ENCODE measurements around the gene MACROD1.

MACROD1 gene

DNA sequence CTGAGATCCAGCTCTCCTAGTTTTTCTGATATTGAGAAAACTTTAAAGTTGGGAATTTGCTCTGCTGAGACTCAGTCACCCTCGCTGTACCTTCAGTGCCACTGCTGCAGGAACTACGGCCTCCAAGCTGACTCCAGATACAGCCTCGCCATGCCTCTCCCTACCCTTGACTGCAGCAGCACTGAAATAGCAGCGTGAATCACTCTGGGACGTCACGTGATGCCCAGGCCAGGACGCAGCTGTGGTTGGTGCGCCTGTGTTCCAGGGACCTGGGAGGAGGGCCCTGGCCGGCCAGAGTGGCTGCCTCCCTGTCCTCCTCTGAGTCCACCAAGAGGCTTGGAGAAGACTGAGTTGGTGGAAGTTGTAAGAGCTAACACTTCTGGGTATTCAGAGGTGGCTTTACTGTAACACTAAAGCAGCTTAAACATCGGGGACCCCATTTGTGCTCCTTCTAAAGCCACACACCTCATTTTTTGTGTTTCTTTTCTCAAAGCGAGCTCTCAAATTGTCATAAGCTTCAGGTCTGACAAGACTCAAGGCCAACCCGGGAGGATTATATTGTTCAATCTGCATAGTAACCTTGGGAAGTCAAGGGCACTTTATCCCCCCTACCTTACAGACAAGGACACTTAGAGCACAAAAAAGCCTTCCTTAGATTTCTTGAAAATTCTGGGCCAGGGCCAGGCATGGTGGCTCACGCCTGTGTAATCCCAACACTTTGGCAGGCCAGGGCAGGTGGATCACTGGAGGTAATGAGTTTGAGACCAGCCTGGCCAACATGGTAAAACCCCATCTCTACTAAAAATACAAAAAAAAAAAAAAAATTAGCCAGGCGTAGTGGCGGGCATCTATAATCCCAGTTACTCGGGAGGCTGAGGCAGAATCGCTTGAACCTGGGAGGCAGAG, 15.8 kb upstream of the MACROD1 start:
- H3K9ac ChIP-seq (ENCODE audit: low read depth, low read length), result peak overlapping the region; percentile 22
- no peaks in the 10 kb centered on the region for H3K9me3 ChIP-seq (replicated peaks; ENCODE audit: low read length)
- no peaks in the 10 kb centered on the region for H3K27me3 ChIP-seq (ENCODE audit: control insufficient read depth, insufficient read depth, low read length)
- peak overlapping the region; percentile 61 for H3K4me2 ChIP-seq (ENCODE audit: low read length)
- H3K4me1 ChIP-seq (ENCODE audit: control insufficient read depth, insufficient read depth, low read length), result peaks cover 30% of the 10 kb centered on the region
- no peak overlapping the region for H3K4me3 ChIP-seq (ENCODE audit: low read length)
- no peaks in the 10 kb centered on the region for H3K36me3 ChIP-seq (ENCODE audit: insufficient read depth, low read length)

DNA sequence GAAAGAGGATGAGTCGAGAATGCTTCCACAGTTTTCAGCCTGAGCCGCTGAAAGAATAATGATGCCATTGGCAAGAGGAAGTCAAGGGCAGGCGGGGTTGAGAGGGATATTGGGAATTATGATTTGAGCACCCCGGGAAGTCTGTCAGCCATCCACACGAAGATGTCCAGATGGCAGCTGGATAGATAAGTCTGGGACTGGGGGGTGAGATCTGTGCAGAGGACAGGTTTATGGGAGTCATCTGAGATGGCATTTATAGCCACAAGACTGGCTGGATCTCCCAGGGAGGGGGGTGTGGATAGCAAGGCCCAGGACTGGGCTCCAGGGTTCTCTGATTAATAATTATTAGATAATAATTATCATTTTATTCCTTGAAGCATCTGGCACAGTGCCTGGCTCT, 15.0 kb upstream of the MACROD1 start:
- Histone ChIP-seq H3K9me3 (replicated peaks; ENCODE audit: low read length) (no peaks in the 10 kb centered on the region), H3K36me3 (ENCODE audit: insufficient read depth, low read length) (no peaks in the 10 kb centered on the region), H3K4me3 (ENCODE audit: low read length) (no peak overlapping the region), H3K4me2 (ENCODE audit: low read length) (peak overlapping the region; percentile 61), H3K9ac (ENCODE audit: low read depth, low read length) (peak overlapping the region; percentile 21), H3K27me3 (ENCODE audit: control insufficient read depth, insufficient read depth, low read length) (no peaks in the 10 kb centered on the region), H3K4me1 (ENCODE audit: control insufficient read depth, insufficient read depth, low read length) (peaks cover 30% of the 10 kb centered on the region)

DNA sequence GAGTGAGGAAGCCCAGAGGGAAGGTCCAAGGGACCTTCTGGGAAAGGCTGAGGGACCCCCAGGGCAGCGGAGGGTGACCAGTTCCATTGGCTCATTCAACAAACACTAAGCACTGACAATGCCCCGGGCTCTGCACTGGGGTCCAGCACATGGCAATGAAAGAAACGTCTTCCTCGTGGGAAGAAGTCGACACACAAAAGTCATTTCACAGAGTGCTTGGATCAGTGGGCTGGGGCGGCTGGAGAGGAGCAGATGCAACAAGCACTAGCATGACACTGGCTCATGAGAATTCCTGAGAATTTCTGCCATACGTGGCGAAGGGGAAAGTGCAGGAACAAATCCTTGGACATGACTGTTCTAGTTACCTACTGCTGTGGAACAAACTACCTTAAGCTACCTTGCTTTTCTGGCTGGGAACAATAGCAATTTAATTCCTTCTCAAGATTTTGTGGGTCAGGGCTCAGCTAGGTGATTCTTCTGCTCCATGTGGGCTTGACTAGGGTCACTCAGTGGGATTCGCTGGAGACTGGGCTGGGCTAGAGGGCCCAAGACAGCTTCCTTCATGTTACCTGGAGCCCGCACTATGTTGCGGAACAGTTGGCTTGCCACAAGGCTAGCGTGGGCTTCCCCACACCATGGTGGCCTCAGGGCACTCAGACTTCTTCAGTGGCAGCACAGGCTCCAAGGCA, 13.2 kb upstream of the MACROD1 start:
- Histone ChIP-seq H3K4me2 (ENCODE audit: low read length) (no peak overlapping the region), H3K9me3 (replicated peaks; ENCODE audit: low read length) (peaks cover under 1% of the 10 kb centered on the region), H3K4me1 (ENCODE audit: control insufficient read depth, insufficient read depth, low read length) (peaks cover 20% of the 10 kb centered on the region), H3K27me3 (ENCODE audit: control insufficient read depth, insufficient read depth, low read length) (no peaks in the 10 kb centered on the region), H3K36me3 (ENCODE audit: insufficient read depth, low read length) (no peaks in the 10 kb centered on the region), H3K4me3 (ENCODE audit: low read length) (no peak overlapping the region), H3K9ac (ENCODE audit: low read depth, low read length) (no peak overlapping the region)

DNA sequence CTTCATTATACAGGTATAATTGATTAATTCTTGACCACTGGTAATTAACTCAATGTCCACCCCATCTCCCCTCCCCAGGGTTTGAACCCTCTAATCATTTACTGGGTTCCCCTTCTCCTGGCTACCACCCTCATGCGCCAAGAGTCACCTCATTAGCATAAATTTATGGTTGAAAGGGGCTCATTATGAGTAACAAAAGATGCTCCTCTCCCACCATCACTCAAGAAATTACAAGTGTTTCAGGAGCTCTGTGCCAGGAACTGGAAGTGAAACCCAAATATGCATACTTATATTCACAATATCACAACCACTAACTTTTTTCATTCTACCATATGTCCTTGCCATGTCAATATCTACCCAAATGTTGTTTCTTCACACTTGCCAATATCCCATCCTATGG, 12.3 kb upstream of the MACROD1 start:
- H3K4me3 ChIP-seq (ENCODE audit: low read length), result no peak overlapping the region
- H3K36me3 ChIP-seq (ENCODE audit: insufficient read depth, low read length), result peaks cover 2% of the 10 kb centered on the region
- peaks cover 6% of the 10 kb centered on the region for H3K9me3 ChIP-seq (replicated peaks; ENCODE audit: low read length)
- peaks cover 16% of the 10 kb centered on the region for H3K4me1 ChIP-seq (ENCODE audit: control insufficient read depth, insufficient read depth, low read length)
- no peak overlapping the region for H3K9ac ChIP-seq (ENCODE audit: low read depth, low read length)
- no peaks in the 10 kb centered on the region for H3K27me3 ChIP-seq (ENCODE audit: control insufficient read depth, insufficient read depth, low read length)
- H3K4me2 ChIP-seq (ENCODE audit: low read length), result no peak overlapping the region

DNA sequence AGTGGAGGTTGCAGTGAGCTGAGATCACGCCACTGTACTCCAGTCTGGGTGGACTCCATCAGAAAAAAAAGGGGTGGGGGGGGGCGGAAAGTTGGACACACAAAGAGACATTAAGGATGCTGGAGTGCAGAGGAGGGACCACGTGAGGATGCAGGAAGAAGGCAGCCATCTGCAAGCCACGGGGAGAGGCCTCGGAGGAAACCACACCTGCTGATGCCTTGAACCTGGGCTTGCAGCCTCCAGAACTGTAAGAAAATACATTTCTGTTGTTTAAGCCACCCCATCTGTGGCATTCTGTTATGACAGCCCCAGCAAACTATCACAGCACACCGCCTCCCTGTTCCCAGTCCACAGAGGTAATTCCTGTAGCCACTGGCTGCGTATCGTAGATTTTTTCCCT, 10.8 kb upstream of the MACROD1 start:
- H3K9me3 ChIP-seq (replicated peaks; ENCODE audit: low read length), result peaks cover 6% of the 10 kb centered on the region
- H3K4me3 ChIP-seq (ENCODE audit: low read length), result no peak overlapping the region
- H3K27me3 ChIP-seq (ENCODE audit: control insufficient read depth, insufficient read depth, low read length), result no peaks in the 10 kb centered on the region
- no peak overlapping the region for H3K9ac ChIP-seq (ENCODE audit: low read depth, low read length)
- no peak overlapping the region for H3K4me2 ChIP-seq (ENCODE audit: low read length)
- H3K4me1 ChIP-seq (ENCODE audit: control insufficient read depth, insufficient read depth, low read length), result peaks cover 13% of the 10 kb centered on the region
- peaks cover 2% of the 10 kb centered on the region for H3K36me3 ChIP-seq (ENCODE audit: insufficient read depth, low read length)

DNA sequence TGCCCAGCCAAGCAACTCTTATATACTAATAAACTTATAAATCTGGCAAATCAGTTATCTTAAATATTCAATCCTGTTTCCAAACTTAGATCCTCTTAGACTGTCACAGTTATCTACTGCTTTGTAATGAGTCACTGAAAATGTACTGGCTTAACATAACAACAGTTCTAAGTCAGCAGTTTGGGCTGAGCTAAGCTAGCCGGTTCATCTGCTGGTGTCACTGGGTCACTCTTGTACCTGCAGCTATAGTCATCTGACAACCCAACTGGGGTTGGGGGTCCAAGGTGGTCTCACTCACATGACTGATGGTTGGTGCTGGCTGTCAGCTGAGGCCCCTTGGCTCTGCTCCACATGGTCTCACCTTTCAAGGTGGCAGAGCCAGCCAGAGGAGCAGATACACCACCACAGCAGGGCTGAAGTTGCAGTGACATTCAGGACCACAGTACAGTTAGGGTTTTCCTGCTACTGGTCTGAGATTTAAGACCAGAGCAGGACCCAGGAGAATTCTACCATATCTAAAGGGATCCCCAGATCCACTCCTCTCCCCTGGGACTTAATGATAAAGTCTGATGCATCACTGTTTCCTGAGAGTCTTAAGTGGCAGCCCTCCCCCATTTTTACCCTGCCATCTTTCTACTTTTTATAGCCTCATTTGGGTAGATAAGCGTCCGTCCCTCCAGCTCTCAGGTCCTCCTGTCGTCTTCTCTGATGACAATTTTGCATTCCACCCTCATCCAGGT, 7.9 kb upstream of the MACROD1 start:
- peaks cover 2% of the 10 kb centered on the region for H3K36me3 ChIP-seq (ENCODE audit: insufficient read depth, low read length)

DNA sequence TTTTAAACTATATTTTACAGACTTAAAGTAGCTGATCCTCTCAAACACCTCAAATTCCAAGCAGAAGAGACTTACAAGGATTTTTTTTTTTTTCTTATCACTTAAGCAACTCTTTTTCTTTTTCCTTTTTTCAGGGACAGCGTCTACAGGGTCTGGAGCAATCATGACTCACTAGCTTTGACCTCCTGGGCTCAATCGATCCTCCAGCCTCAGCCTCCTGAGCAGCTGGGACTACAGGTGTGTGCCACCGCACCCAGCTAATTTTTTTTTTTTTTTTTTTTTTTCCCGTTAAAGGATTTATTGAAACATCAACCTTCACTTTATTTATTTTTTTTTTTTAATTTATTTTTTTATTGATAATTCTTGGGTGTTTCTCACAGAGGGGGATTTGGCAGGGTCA, 4.5 kb upstream of the MACROD1 start:
- Histone ChIP-seq H3K9me3 (replicated peaks; ENCODE audit: low read length) (peaks cover 6% of the 10 kb centered on the region), H3K9ac (ENCODE audit: low read depth, low read length) (no peak overlapping the region), H3K27me3 (ENCODE audit: control insufficient read depth, insufficient read depth, low read length) (no peaks in the 10 kb centered on the region), H3K4me1 (ENCODE audit: control insufficient read depth, insufficient read depth, low read length) (no peaks in the 10 kb centered on the region), H3K4me3 (ENCODE audit: low read length) (no peak overlapping the region), H3K4me2 (ENCODE audit: low read length) (no peak overlapping the region), H3K36me3 (ENCODE audit: insufficient read depth, low read length) (peaks cover 2% of the 10 kb centered on the region)

More for the DNA sequence above, 7.9 kb upstream of the MACROD1 start:
- Histone ChIP-seq H3K4me2 (ENCODE audit: low read length) (no peak overlapping the region), H3K4me3 (ENCODE audit: low read length) (no peak overlapping the region), H3K27me3 (ENCODE audit: control insufficient read depth, insufficient read depth, low read length) (no peaks in the 10 kb centered on the region), H3K9ac (ENCODE audit: low read depth, low read length) (no peak overlapping the region), H3K4me1 (ENCODE audit: control insufficient read depth, insufficient read depth, low read length) (no peaks in the 10 kb centered on the region), H3K9me3 (replicated peaks; ENCODE audit: low read length) (peaks cover 6% of the 10 kb centered on the region)

DNA sequence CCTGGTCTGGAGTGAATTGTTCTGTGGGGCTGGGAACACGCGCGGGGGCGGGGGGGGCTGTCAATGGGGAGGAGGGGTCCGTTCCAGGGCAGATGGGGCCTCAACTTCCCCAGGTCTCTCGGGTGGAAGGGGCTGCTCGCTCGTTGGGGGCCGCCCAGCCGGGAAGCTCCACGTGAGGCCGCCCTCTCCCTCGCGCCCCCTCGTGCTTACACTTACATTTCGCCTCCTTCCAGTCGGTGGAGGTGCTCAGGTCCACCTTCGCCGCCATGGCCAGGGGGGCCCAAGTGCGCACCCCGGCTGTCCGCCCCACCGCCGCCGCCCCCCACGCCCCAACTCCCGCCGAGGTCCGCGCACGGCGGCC, 452 bp downstream of the MACROD1 start:
- Histone ChIP-seq H3K4me1 (ENCODE audit: control insufficient read depth, insufficient read depth, low read length) (peaks cover 11% of the 10 kb centered on the region), H3K4me2 (ENCODE audit: low read length) (peak overlapping the region; percentile 79), H3K4me3 (ENCODE audit: low read length) (peak overlapping the region; percentile 90), H3K9ac (ENCODE audit: low read depth, low read length) (peak overlapping the region; percentile 75), H3K9me3 (replicated peaks; ENCODE audit: low read length) (no peaks in the 10 kb centered on the region), H3K27me3 (ENCODE audit: control insufficient read depth, insufficient read depth, low read length) (no peaks in the 10 kb centered on the region), H3K36me3 (ENCODE audit: insufficient read depth, low read length) (no peaks in the 10 kb centered on the region)

DNA sequence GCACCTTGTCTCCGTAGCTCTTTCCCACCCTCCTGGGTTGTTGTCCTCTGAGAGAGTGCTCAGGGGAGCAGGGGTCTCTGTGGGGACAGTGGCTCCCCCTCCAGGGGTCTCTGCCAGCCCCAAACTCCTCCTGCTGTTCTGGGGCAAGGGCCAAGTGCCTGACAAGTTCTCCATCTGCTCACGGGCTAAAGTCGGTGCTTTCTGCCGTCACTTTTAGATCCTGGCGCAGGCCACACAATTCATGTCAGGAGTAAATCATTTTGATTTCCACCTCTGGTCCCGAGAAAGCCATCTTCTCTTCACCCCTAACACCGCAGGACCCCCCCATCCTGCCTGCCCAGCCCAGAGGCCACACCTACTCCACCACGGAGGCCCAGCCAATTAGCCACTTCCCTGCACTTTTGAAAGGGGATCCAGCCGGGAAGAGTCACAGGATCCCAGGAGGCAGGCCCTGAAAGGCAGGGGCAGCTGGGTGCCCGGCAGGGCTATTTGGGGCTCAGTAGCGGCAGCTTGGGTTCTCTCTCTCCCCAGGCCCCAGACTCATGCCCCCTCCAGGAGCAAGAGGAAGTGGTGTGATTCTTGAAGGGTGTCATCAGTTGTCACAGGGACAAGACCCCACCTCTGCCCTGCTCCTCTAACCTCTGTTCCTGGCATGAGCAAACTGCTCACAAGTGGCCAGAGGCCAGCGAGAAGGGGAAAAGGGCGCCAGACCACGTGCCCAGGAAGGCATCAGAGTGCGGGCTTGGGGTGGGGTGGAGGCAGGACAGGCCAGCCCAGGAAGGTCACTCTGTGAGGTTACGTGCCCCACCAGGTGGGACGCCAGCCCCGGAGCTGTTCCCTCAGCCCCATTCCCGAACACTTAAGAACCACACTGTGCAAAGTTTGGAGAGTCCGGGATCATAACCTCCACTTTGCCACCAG, 1.3 kb downstream of the MACROD1 start:
- Histone ChIP-seq H3K4me3 (ENCODE audit: low read length) (peak overlapping the region; percentile 90), H3K9ac (ENCODE audit: low read depth, low read length) (peak overlapping the region; percentile 75), H3K4me1 (ENCODE audit: control insufficient read depth, insufficient read depth, low read length) (peaks cover 11% of the 10 kb centered on the region), H3K36me3 (ENCODE audit: insufficient read depth, low read length) (no peaks in the 10 kb centered on the region), H3K4me2 (ENCODE audit: low read length) (peak overlapping the region; percentile 79), H3K9me3 (replicated peaks; ENCODE audit: low read length) (no peaks in the 10 kb centered on the region), H3K27me3 (ENCODE audit: control insufficient read depth, insufficient read depth, low read length) (no peaks in the 10 kb centered on the region)

DNA sequence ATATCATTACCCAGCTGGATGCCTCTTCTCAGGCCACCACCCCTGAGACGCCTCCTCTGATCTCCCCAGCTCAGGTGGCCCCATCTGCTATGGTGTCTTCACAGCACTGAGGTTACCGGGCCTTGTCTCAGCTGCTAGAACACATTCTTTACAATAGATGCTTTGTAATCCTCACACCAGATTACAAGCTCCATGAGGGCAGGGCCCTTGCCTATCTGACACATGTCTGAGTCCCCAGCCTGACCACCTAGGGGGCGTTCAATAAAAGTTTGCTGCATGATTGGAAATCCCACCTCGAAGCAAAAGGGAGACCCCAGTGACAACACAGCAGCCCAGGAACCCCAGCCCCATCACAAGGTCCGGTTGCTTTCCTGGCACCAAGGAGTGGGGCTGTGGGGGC, 2.0 kb downstream of the MACROD1 start:
- Histone ChIP-seq H3K4me3 (ENCODE audit: low read length) (no peak overlapping the region), H3K36me3 (ENCODE audit: insufficient read depth, low read length) (no peaks in the 10 kb centered on the region), H3K4me2 (ENCODE audit: low read length) (peak overlapping the region; percentile 79), H3K27me3 (ENCODE audit: control insufficient read depth, insufficient read depth, low read length) (no peaks in the 10 kb centered on the region), H3K4me1 (ENCODE audit: control insufficient read depth, insufficient read depth, low read length) (peaks cover 11% of the 10 kb centered on the region), H3K9me3 (replicated peaks; ENCODE audit: low read length) (no peaks in the 10 kb centered on the region), H3K9ac (ENCODE audit: low read depth, low read length) (no peak overlapping the region)

Data from skeletal muscle satellite cell (primary cell).